GM23338 (cell line): ENCODE results near the gene IKZF3. TPM values are rescaled to one million over a fixed set of nuclear protein-coding genes. Genes with fewer than 3 reads are reported as not detected.
"Not testable (repeated sequence)": the region's sequence is repeated elsewhere in the genome, so short reads cannot be mapped to it uniquely, and the experiment has no call there.

ENCODE experiments used
- ATAC-seq: fragments of 200-7000 bp; cut with Tn5 transposase; 3 replicates; pipeline ENCODE4 v1.9.1; 2020
- DNase-seq: peaks from one replicate; pipeline ENCODE4 v3.0.0-alpha.2; 2015; ENCODE audit warnings: low spot score
- H2AFZ ChIP-seq: fragments of 200-600 bp; sonication (generic); 2 replicates; pipeline ENCODE4 v1.8.0; 2016; ENCODE audit warnings: antibody characterized with exemption, mild to moderate bottlenecking, moderate library complexity
- H3F3A ChIP-seq: fragments of 200-600 bp; sonication (generic); replicated peaks from 2 replicates; pipeline ENCODE4 v1.8.0; 2017; ENCODE audit warnings: antibody characterized with exemption, mixed run types, low read depth
- H3K27ac ChIP-seq: fragments of 200-600 bp; sonication (generic); 2 replicates; pipeline ENCODE4 v1.6.1; 2016; ENCODE audit warnings: low read depth
- H3K27me3 ChIP-seq: fragments of 200-600 bp; sonication (generic); 2 replicates; pipeline ENCODE4 v1.8.0; 2016; ENCODE audit warnings: mild to moderate bottlenecking, mixed run types, moderate library complexity; ENCODE audit not compliant: insufficient read depth
- H3K36me3 ChIP-seq: fragments of 200-600 bp; sonication (generic); 2 replicates; pipeline ENCODE4 v1.8.0; 2016; ENCODE audit warnings: mild to moderate bottlenecking; ENCODE audit not compliant: insufficient read depth
- H3K4me1 ChIP-seq: fragments of 200-600 bp; sonication (generic); 2 replicates; pipeline ENCODE4 v1.8.0; 2016; ENCODE audit warnings: mild to moderate bottlenecking, moderate library complexity; ENCODE audit not compliant: insufficient read depth
- H3K4me2 ChIP-seq: fragments of 200-600 bp; sonication (generic); 2 replicates; pipeline ENCODE4 v1.7.1; 2017; ENCODE audit warnings: mixed run types
- H3K4me3 ChIP-seq: fragments of 200-600 bp; sonication (generic); 2 replicates; pipeline ENCODE4 v1.6.1; 2016; ENCODE audit warnings: mixed run types
- H3K79me2 ChIP-seq: fragments of 200-600 bp; sonication (generic); replicated peaks from 2 replicates; pipeline ENCODE4 v1.8.0; 2017; ENCODE audit warnings: mild to moderate bottlenecking; ENCODE audit not compliant: insufficient read depth
- H3K9me2 ChIP-seq: fragments of 200-600 bp; sonication (generic); 2 replicates; pipeline ENCODE4 v1.8.0; 2017; ENCODE audit not compliant: insufficient read depth
- H4K20me1 ChIP-seq: fragments of 200-600 bp; sonication (generic); replicated peaks from 2 replicates; pipeline ENCODE4 v1.8.0; 2017; ENCODE audit warnings: mild to moderate bottlenecking; ENCODE audit not compliant: insufficient read depth
- H3K27ac Mint-ChIP-seq: 2 replicates; pipeline ENCODE4 v1.8.0; 2020; ENCODE audit warnings: inconsistent platforms, mild to moderate bottlenecking, moderate library complexity, mixed read lengths
- H3K27me3 Mint-ChIP-seq: 3 replicates; pipeline ENCODE4 v1.8.0; 2022; ENCODE audit warnings: low read depth, mild to moderate bottlenecking, moderate library complexity, mixed read lengths, inconsistent platforms; ENCODE audit not compliant: insufficient read depth, poor library complexity
- H3K36me3 Mint-ChIP-seq: 3 replicates; pipeline ENCODE4 v1.8.0; 2021; ENCODE audit warnings: low read depth, mild to moderate bottlenecking, inconsistent platforms, moderate library complexity, mixed read lengths
- H3K4me1 Mint-ChIP-seq: 3 replicates; pipeline ENCODE4 v1.8.0; 2020; ENCODE audit warnings: mild to moderate bottlenecking, inconsistent platforms, mixed read lengths
- H3K4me3 Mint-ChIP-seq: 3 replicates; pipeline ENCODE4 v1.8.0; 2021; ENCODE audit warnings: moderate library complexity, mild to moderate bottlenecking, inconsistent platforms, mixed read lengths
- H3K9me3 Mint-ChIP-seq: 3 replicates; pipeline ENCODE4 v1.8.0; 2020; ENCODE audit warnings: moderate library complexity, mild to moderate bottlenecking, inconsistent platforms, mixed read lengths
- CREB1 ChIP-seq: fragments of 250-450 bp; sonication (Bioruptor Pico); IDR thresholded peaks from 2 replicates; pipeline ENCODE4 v1.5.0; 2020; ENCODE audit warnings: low read depth, mild to moderate bottlenecking, moderate library complexity
- CTCF ChIP-seq, 2 experiments: fragments of 200-600 bp in 1 of 2; sonication (generic) in 1 of 2; conservative IDR thresholded peaks; 2 replicates each; pipeline versions ENCODE4 v1.5.1 to v1.6.1; 2016 to 2017; ENCODE audit warnings: antibody characterized with exemption in 2 of 2, low read depth in 2 of 2, mild to moderate bottlenecking in 2 of 2, moderate library complexity in 1 of 2
- EZH2phosphoT487 ChIP-seq: fragments of 200-600 bp; sonication (generic); IDR thresholded peaks from one replicate; pipeline ENCODE4 v1.8.1; 2018; ENCODE audit warnings: antibody characterized with exemption; ENCODE audit not compliant: unreplicated experiment
- NANOG ChIP-seq: IDR thresholded peaks from 2 replicates; pipeline ENCODE4 v1.6.1; 2016; ENCODE audit warnings: antibody characterized with exemption, borderline replicate concordance
- ZNF114 ChIP-seq: fragments of 250-450 bp; sonication (Bioruptor Pico); IDR thresholded peaks from 2 replicates; pipeline ENCODE4 v1.5.0; 2020; ENCODE audit warnings: mild to moderate bottlenecking, moderate library complexity
- ZNF331 ChIP-seq: fragments of 250-450 bp; sonication (Bioruptor Pico); IDR thresholded peaks from 2 replicates; pipeline ENCODE4 v1.5.0; 2020; ENCODE audit warnings: low read depth, mild to moderate bottlenecking, moderate library complexity
- ZNF462 ChIP-seq: fragments of 250-450 bp; sonication (Bioruptor Pico); IDR thresholded peaks from 2 replicates; pipeline ENCODE4 v1.5.0; 2020; ENCODE audit warnings: mild to moderate bottlenecking, moderate library complexity
- polyA plus RNA-seq: library from polyadenylated mRNA; unstranded; fragments of >200 nt; fragmentation: Nextera tagmentation; extraction: Ambion mirVana; gene quantifications from 2 replicates; pipeline ENCODE4 v1.2.1, GENCODE V29; 2016
- total RNA-seq: library from RNA; depleted of rRNA; stranded (reverse); fragments of >200 nt; shearing (Covaris generic); gene quantifications from 2 replicates; pipeline ENCODE4 v1.2.3, GENCODE V29; 2014

Gene IKZF3
- total and polyA plus RNA-seq, 2 experiments from 2014 or later = 0.11 to 0.76 TPM

- no peak for TF ChIP-seq ZNF462
- no peak for TF ChIP-seq EZH2phosphoT487
- no peak for TF ChIP-seq CREB1 (CRISPR knock-in tag)
- TF ChIP-seq NANOG = no peak
- no peak for TF ChIP-seq CTCF (conservative IDR thresholded peaks at IDR 0.05; ENCODE audit: low read depth in 2 of 2)
- no peak for TF ChIP-seq ZNF114 (CRISPR knock-in tag)
- TF ChIP-seq ZNF331 = no peak
Observed at GRCh38 chr17:39887078-39887477, 23.0 kb upstream of the IKZF3 start (continued).

GRCh38 chr17:39886102-39886501, 22.0 kb upstream of the IKZF3 start:
- H3K27me3 Mint-ChIP-seq, H3K27ac Mint-ChIP-seq, H3K4me3 ChIP-seq, H3K27me3 ChIP-seq, H2AFZ ChIP-seq, H4K20me1 ChIP-seq, H3K4me1 ChIP-seq, H3K9me3 Mint-ChIP-seq, DNase-seq, H3K4me1 Mint-ChIP-seq, H3K27ac ChIP-seq, H3K9me2 ChIP-seq, ATAC-seq, H3F3A ChIP-seq, H3K79me2 ChIP-seq, H3K4me2 ChIP-seq, H3K36me3 ChIP-seq, H3K4me3 Mint-ChIP-seq, H3K36me3 Mint-ChIP-seq: not testable (repeated sequence)
